GM19239 (cell line): ENCODE results near the gene GLG1.

ENCODE experiments used
- DNase-seq: peaks from one replicate; pipeline ENCODE4 v3.0.0; 2011; ENCODE audit warnings: low spot score; ENCODE audit not compliant: insufficient read length
- FAIRE-seq: peaks from 2 replicates; lab custom pipeline; 2011; peaks lifted over from hg19 to GRCh38; lab: Jason Lieb, UNC

Gene GLG1

DNA sequence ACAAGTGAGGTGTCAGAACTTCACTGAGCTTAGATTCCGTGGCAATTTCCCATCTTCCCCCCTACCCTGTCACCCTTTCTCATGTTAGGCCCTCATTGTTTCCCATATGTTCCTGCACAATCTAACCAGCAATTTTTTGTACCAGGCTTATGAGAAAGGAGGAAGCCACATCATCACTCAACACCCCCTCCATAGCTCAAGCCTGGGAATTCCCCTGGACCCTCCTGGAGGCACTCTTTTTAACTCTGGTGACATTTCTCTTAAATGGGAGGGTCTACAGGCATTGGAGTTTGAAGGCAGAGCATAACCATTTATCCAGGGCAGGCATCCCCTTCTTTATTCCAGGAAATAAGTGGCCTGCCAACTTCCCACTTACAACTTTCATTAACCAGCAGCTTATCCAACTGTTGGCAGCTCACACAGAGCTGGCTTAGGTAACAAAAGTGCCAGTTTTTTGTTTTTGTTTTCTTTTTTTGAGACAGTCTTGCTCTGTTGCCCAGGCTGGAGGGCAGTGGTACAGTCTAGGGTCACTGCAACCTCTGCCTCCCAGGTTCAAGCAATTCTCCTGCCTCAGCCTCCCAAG lies 10.4 kb upstream of the GLG1 start:
- FAIRE-seq: no peak
- no peak for DNase-seq

DNA sequence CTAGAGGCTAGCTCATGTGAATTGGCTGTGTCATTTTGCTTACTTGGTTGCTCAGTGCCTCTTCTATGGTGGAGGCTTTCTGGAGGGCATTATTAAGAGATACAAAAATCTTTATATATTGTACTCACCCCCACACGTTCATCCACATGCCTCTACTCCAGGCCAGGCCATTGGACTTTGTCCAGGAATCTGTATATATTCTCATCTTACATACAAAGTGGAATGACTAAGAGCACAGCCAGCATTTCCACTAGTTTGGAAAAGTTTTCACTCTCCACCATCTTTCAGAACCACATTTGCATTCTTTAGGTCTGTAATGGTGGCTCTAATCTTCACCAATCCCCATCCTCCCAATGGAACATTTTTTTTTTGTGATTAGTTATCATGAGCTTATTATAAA lies 4.8 kb upstream of the GLG1 start:
- FAIRE-seq: no peak

DNA sequence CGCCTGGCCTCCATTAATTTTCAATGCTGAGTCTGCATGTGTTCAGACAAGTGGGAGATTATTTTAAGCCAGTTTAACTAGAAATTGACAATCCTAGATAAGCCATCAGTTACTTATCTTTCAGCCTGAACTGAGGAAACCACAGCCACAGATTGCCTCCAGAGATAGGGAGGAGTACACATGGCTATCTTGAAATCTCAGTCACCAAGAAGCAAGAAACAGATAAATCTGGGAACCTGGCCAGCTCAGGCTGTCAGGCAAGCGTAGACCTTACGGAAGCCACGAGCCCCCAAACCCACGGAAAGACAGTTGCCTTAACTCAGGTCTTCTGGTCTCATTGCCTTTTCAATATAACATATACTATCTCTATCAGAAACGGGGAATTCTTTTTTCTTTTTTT lies 2.0 kb upstream of the GLG1 start:
- no peak for DNase-seq
- no peak for FAIRE-seq

More for the DNA sequence above, 4.8 kb upstream of the GLG1 start:
- no peak for DNase-seq

DNA sequence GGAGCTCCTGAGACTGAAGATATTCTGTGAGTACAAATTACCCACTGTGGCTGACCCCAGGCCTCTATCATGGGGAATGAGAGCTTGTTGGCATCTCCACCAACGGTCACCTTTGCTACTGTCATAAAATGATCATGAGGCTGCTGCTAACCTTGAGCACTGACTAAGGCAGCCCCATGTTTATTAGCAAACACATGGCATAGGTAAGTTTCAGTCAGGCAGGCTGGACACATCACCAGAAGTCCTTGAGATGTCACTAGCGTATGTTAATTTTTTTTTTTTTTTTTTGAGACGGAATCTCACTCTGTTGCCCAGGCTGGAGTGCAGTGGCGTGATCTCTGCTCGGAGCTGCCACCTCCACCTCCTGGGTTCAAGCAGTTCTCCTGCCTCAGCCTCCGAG lies 1.5 kb upstream of the GLG1 start:
- no peak for FAIRE-seq
- DNase-seq: no peak

DNA sequence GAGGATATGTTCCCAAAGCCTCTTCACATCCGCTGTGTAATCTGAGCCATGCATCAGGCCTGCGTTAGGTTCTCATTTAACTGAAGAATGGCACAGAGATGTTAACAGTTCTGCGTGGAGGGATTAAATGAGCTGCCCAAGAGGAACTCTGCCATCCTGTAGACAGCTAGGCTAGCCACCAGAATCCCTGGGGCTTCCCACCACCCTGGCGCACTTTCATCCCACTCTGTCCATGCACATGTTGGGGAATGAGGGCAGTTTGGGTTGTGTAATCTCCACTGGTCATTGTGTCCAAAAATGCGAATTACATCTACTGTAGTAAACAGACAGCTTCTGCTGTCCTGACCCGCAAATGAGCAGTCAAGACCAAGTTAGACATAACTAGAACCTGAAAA lies 1.0 kb upstream of the GLG1 start:
- FAIRE-seq: no peak
- no peak for DNase-seq

DNA sequence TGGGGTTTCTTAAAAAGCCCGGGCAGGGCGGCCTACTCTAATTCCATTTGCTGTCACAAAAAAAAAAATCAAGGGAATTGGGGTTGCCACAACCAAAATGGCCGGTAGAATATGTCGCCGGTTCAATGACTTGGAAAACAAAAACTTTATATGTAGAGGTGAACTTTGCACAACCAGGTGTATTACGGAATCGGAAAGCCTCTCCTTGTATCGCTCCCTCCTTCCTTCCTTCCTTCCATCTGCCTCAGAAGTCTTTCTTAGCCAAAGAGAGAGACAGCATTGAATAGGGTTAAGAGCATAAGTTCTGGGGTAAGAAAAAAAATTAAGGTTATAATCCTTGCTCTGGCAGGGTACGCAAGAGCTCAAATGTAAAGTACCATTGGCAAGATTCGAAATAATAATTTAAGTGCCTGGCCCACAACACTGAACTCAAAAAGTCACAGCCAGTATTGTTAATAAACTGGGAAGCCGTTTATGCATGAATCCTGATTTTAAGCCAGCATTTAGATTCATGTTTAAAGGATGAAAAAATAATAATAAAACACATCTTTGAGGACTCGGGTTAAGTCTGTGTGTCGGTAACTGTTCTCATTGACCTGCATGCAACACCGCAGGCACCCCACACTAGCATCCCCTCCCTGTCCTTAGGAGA lies 522 bp upstream of the GLG1 start:
- DNase-seq (no peak), FAIRE-seq (no peak)

DNA sequence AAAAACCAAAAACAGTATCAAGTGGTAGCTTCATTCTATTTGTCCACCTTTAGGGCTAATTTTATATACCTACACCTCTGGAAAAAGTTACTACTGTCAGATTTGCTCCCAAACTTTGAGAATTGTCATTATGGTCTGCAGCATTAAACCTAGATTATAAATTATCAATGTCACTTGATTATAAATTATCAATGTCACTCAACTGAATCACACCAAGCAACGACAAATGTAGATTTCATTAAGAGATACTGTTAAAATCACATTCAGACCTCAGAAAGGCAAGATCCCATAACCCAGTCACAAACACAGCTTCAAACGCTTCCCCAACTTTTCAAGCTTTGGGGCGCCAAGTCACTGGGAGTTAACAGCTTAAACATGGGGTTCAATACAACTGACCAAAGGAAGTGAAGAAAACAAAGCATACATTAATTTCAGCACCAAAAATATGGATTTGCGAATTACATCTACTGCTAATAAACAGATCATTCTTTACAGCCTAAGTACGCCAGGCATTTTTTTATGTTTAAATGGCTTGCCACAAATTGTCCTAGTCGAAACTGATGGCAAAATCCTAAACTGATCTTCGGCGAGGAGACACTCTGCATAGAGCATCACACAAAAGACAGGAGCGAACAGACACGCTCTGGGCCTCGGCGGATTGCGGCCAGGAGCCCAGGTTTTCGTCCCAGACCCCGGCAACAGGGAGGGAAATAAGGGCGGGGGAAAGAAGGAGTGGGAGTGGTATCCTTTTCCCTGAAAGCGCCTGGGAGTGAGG lies 981 bp downstream of the GLG1 start:
- no peak for DNase-seq
- FAIRE-seq: peak; percentile 63

DNA sequence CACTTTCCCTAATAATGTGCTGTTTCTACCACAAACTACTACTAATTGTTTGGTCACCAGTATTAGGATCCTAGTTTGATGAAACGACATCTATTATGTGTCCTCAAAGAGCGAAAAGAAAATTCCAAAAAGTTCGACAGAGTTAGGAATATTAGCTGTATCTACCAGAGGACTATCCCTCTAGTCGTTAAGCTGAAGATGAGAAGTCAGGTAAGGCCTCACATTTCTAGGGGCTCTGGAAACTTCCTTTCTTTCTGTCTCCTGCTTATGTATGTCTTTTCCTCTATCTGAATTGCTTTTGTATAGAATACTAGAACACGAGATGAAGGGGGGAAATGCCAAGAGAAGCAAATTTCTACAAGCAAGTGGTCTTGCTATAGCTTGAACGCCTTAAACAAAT lies 1.6 kb downstream of the GLG1 start:
- DNase-seq (no peak), FAIRE-seq (no peak)

DNA sequence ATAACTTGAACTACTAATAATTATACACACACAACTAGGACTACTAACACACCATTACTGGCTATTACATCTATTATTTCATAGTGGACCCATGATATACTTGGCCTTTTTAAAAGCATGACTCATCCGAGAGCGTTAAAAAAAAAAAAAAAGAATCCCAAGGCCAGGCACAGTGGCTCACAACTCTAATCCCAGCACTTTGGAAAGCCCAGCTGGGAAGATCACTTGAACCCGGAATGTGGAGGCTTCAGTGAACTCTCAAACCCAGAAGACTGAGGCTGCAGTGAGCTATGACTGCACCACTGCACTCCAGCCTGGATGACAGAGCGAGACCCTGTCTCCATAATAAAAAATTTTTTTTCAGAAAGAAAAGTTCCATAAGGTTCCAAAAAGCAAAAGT lies 3.1 kb downstream of the GLG1 start:
- no peak for FAIRE-seq
- DNase-seq: no peak

DNA sequence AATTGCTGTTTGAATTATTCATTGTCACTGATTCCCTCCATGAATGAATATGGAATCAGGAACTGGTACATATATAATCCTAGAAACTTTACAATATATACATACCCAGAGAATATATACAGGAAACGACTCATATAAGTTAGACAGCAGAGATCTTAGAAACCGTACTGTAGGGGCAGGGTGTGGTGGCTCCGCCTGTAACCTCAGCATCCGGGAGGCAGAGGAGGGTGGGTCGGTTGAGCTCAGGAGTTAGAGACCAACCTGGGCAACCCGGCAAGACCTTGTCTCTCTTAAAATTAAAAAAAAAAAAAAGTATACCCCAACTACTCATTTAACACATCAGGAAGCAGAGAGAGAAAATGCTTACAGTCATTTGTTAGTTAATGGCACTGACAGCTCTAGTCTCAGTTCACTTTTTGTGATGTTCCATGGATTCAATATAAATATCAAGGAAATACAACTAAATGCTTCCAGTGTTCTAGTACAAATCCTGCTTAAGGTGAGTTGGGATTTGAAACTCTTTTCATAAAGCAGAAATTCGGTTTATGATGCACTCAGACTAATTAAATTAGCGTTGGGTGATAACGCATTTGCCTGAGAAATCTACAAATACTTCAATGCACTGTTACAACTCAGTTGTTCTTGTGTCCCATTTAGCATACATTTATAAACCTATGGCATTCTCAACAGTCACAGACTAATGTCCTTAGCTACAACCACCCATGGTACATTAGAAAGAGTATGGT lies 5.6 kb downstream of the GLG1 start:
- DNase-seq (no peak), FAIRE-seq (no peak)

DNA sequence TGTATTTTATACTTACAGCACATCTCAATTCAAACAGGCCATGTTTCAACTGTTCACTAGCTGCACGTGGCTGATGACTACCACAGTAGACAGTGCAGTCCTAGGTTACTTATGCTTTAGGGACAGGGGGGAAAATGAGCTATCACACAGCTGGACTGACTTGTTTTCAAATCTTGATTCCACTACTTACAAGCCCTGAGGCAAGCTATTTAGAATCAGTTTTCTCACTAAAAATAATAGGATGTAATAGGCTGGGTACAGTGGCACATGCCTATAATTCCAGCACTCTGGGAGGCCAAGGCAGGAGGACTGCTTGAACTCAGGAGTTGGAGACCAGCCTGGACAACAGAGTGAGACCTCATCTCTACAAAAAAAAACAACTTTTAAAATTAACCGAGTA lies 10.3 kb downstream of the GLG1 start:
- FAIRE-seq (no peak), DNase-seq (no peak)

DNA sequence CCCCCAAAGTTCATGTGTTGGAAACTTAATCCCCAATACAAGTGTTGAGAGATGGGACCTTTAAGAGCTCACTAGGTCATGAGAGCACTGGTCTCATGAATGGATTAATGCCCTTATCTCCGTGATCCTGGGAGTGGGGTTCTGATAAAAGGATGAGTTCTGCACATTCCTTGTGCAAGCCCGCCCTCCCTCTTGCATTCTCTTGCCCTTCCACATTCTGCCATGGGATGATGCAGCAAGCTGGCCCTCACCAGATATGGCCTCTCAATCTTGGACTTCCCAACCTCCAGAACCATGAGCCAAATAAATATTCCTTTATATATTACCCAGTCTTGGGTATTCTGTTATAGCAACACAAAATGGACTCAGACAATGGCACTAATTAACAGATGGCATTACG lies 14.1 kb downstream of the GLG1 start:
- FAIRE-seq (no peak), DNase-seq (no peak)

DNA sequence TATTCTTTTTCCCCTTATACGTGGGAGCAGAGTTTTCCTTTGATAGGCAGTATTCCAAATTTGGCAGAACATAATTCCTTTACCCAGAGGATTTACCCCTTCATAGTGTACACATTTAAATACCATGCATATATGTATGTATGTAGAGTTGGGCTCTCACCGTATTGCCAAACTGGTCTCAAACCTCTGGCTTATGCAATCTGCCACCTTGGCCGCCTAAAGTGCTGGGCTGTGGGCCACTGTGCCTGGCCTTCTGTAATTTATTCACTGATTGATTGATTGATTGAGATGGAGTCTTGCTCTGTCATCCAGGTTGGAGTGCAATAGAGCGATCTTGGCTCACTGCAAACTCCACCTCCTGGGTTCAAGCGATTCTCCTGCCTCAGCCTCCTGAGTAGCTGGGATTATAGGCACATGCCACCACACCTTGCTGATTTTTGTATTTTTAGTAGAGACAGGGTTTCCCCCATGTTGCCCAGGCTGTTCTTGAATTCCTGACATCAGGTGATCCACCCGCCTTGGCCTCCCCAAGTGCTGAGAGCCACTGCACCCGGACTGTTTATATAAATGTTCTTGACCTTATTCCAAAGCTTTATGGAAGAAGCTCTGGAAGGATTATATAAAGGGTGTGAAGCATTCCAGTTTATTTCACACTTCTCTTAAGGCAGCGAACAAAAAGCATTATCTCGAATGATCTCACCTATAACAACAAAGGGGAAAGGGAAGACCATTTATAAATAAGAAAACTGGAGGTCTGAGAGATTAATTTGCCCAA lies 14.9 kb downstream of the GLG1 start:
- FAIRE-seq: no peak
- no peak for DNase-seq

DNA sequence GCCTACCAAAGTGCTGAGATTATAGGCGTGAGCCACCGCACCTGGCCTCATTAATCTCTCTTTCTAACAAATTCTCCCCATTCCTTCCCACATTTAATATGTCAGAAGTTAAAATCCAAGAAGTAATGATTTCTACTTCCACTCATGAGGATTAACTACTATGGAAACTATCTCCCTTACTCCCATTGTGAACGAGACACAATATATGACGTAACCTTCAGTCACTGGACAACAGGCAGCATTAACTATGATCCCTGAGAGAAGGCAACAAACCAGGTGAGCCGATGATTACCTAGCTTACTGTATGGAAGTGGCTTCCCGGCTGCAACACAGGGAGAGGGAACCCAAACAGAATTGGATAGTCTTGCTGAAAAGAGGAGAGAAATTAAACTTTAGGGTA lies 20.0 kb downstream of the GLG1 start:
- DNase-seq (no peak), FAIRE-seq (no peak)

DNA sequence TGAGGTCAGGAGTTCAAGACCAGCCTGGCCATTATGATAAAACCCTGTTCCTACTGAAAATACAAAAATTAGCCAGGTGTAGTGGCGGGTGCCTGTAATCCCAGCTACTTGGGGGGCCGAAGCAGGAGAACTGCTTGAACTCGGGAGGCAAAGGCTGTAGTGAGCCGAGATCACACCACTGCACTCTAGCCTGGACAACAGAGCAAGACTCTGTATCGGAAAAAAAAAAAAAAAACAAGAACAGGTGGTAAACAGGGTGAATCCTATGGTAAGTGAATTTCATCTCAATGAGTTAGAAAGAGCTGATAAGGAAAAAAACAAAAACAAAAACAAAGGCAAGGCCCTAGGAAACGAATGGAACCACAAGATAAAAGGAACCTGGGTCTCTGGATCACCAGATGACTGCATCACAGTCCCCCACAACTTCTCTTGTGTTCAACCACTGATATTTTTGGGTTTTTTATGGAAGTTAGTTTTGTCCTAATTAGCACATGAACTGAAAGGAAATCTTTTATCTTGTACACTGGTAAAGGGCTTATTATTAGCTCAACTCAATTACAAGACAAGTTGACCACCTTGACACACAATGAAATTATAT lies 21.0 kb downstream of the GLG1 start:
- DNase-seq (no peak), FAIRE-seq (no peak)

DNA sequence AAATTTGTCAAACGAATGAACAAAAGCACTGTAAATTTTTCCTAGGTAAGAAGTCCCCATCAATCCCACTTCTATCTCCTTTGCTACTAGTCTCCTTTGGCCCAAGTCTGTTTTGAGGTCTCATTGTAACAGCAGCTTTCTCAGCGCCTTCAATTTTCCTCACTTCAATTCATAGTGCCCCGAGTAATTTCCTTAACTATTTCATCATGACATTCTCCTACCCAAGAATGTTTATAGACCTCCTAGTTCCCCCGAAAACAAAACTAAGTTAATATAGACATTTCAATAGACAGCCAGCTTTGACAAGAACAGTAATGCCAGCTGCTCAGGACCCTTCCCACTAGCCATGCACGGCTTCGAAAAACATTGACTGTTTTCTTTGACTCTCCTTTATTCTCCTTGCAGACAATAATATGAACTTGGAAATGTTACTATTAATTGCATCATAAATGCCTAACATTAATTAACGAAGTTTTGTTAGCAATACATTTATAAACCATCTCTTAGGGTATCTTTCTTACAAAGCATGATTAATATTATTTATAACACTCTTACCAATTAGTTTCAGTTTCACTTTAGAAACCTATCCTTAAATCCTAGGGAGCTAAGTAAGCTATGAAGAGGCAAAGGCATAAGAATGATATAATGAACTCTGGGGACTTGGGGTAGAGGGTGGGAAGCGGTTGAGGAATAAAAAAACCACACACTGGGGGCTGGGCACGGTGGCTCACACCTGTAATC lies 22.8 kb downstream of the GLG1 start:
- DNase-seq: no peak
- FAIRE-seq: no peak

DNA sequence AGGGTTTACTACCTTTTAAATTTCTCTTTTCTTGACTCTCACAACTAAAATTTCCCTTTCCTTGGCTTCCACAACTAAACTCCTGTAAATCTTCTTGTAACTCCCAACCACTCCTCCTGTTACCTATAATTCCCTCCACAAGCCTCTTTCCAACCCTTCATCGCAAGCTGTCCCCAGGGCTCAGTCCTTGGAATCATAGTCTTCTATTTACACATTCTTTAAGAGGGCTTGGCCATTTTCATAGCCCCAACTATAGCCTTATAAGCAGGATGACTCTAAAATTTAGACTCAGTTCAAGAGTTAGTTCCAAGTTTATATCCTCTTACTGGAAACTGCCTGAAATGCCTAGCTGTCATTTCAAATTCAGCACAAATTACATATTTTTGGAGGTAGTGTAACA lies 23.9 kb downstream of the GLG1 start:
- no peak for FAIRE-seq
- no peak for DNase-seq

DNA sequence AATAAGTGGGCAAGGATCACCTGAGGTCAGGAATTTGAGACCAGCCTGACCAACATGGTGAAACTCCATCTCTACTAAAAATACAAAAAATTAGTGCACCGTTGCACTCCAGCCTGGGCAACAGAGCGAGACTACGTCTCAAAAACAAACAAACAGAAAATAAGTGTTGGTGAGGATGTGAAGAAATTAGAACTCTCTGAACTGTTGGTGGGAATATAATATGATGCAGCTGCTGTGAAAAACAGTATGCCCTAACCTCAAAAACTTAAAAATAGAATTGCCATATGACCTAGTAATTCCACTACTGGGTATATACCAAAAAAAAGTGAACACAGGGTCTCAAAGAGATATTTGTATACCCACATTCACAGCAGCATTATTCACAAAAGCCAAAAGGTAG lies 26.1 kb downstream of the GLG1 start:
- no peak for FAIRE-seq
- DNase-seq: no peak

DNA sequence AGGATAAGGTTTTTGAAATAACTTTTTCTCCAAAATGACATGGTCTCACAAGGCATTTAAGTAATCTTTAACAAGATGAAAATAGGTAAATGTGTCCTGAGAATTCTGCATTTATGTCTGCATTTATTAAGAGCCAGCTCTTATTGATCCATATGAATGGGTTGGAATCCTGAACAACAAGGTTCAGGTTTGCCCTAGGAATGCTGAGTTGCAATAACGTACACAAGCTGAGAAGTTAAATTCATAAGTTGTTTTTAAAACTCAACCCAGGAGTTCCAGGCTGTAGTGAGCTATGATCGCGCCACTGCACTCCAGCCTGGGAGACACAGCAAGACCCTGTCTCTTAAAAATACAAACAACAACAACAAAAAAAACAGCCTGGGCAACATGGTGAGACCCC lies 28.1 kb downstream of the GLG1 start:
- DNase-seq (no peak), FAIRE-seq (no peak)
